HCT116 (cell line): ENCODE data around the gene RUNX1.

Source experiments
- CTCF ChIP-seq, 3 experiments: fragments of 200-600 bp in 1 of 3; sonication (generic) in 1 of 3; IDR thresholded peaks in 2 of 3; conservative IDR thresholded peaks in 1 of 3; 2 replicates each; pipeline ENCODE4 v1.5.1; 2012 to 2017; ENCODE audit warnings: low read depth in 2 of 3, low read length in 2 of 3, antibody characterized with exemption in 1 of 3, borderline replicate concordance in 1 of 3, control low read depth in 1 of 3, mild to moderate bottlenecking in 1 of 3, mixed read lengths in 1 of 3, mixed run types in 1 of 3, moderate library complexity in 1 of 3; ENCODE audit not compliant: insufficient read depth in 1 of 3
- EZH2 ChIP-seq: fragments of 200-600 bp; sonication (generic); IDR thresholded peaks from 2 replicates; pipeline ENCODE4 v1.6.1; 2017; ENCODE audit warnings: antibody characterized with exemption, mixed run types
- POLR2A ChIP-seq: IDR thresholded peaks from 2 replicates; pipeline ENCODE4 v1.7.0; 2011; ENCODE audit warnings: borderline replicate concordance; ENCODE audit not compliant: insufficient read depth, insufficient read length; ENCODE audit errors: extremely low read depth
- POLR2AphosphoS5 ChIP-seq: IDR thresholded peaks from 2 replicates; pipeline ENCODE4 v1.6.1; 2011; ENCODE audit warnings: mild to moderate bottlenecking, low read depth, low read length, moderate library complexity
- SIN3A ChIP-seq: IDR thresholded peaks from 2 replicates; pipeline ENCODE4 v1.6.1; 2012; ENCODE audit warnings: low read depth
- ZFX ChIP-seq: fragments of 450-650 bp; IDR thresholded peaks from 2 replicates; pipeline ENCODE4 v1.6.1; 2017
- ZNF274 ChIP-seq: fragments of 200-500 bp; sonication (Bioruptor generic); IDR thresholded peaks from 2 replicates; pipeline ENCODE4 v1.6.1; 2014; ENCODE audit warnings: mild to moderate bottlenecking, low read depth, low read length, inconsistent platforms

GRCh38 chr21:34958040-34958439, 91.1 kb downstream of the RUNX1 start:
- TF ChIP-seq CTCF (IDR thresholded peaks at IDR 0.05 in 2 of 3, conservative IDR thresholded peaks at IDR 0.05 in 1 of 3; ENCODE audit: borderline replicate concordance in 1 of 3, insufficient read depth in 1 of 3, low read depth in 2 of 3, low read length in 2 of 3) = no peak
- TF ChIP-seq EZH2 = no peak
- no peak for TF ChIP-seq ZNF274
- no peak for TF ChIP-seq SIN3A
- TF ChIP-seq POLR2A = no peak
- no peak for TF ChIP-seq POLR2AphosphoS5
- no peak for TF ChIP-seq ZFX
